Measurements from ENCODE around the gene PCBP3.

DNA sequence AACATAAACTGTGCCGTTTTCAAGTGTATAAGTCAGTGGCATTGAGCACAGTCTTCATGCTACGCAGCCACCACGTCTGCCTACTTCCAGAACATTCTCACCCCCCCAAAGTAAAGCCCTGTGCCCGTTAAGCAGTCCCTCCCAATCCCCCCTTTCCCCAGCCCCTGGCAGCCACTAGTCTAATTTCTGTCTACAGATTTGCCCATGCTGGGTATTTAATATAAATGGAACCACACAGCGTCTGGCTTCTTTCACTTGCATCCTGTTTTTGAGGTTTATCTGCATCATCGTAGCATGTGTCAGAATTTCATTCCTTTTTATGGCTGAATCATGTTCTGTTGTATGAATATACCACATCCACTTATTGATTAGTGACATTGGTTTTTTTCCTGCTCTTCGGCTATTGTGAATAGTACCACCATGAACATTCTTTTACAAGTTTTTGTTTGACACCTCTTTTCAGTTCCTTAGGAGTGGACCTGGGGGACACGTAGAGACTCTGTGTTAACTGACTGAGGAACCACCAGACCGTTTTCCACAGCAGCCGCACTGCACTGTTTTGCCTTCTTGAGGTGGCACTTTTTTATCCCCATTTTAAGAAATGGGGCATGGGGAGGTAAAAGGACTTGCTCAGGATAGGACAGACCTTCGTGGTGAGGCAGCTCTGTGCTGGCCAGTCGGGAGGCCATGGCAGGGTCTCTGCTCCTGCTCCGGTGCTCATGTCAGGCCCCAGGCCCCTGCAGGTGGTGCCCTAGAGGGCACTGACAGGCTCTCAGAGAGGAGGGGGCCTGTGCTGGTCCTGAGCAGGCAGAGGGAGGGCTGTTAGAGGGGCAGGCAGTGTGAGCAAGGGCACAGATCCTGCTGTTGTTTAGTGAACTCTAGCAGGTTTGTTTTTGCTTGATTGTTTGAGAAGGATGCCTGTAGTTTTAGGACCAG is 123.8 kb downstream of the PCBP3 start:
- no peak for TF ChIP-seq EZH2 (IDR thresholded peaks at IDR 0.05; ENCODE audit: low read length)
- TF ChIP-seq, protein P1, sequence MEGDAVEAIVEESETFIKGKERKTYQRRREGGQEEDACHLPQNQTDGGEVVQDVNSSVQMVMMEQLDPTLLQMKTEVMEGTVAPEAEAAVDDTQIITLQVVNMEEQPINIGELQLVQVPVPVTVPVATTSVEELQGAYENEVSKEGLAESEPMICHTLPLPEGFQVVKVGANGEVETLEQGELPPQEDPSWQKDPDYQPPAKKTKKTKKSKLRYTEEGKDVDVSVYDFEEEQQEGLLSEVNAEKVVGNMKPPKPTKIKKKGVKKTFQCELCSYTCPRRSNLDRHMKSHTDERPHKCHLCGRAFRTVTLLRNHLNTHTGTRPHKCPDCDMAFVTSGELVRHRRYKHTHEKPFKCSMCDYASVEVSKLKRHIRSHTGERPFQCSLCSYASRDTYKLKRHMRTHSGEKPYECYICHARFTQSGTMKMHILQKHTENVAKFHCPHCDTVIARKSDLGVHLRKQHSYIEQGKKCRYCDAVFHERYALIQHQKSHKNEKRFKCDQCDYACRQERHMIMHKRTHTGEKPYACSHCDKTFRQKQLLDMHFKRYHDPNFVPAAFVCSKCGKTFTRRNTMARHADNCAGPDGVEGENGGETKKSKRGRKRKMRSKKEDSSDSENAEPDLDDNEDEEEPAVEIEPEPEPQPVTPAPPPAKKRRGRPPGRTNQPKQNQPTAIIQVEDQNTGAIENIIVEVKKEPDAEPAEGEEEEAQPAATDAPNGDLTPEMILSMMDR (optimal IDR thresholded peaks at IDR 0.05 in 1 of 3, IDR thresholded peaks at IDR 0.05 in 1 of 3, conservative IDR thresholded peaks at IDR 0.05 in 1 of 3; ENCODE audit: extremely low read depth in 1 of 3, insufficient read depth in 2 of 3, low read length in 3 of 3): no peak
